Thyroid gland (tissue), 4 donors: Measurements from ENCODE around the gene CLSTN1.

ENCODE experiments used
- CTCF ChIP-seq, 6 experiments: fragments of 200-600 bp in 3 of 6; fragments of 450-650 bp in 3 of 6; sonication (generic) in 3 of 6; IDR thresholded peaks; one replicate each; pipeline ENCODE4 v1.5.1; 2016 to 2019; ENCODE audit warnings: antibody characterized with exemption in 6 of 6, mild to moderate bottlenecking in 2 of 6, inconsistent platforms in 1 of 6, moderate library complexity in 1 of 6
- POLR2A ChIP-seq, 2 donors: fragments of 450-650 bp; IDR thresholded peaks; one replicate each; pipeline ENCODE4 v1.6.1; 2017; ENCODE audit warnings: antibody characterized with exemption in 2 of 2, mild to moderate bottlenecking in 2 of 2, moderate library complexity in 1 of 2

- no peak for TF ChIP-seq CTCF (IDR thresholded peaks at IDR 0.05)
- TF ChIP-seq POLR2A (IDR thresholded peaks at IDR 0.05) = no peak
Observed at GRCh38 chr1:9726905-9727595, 96.7 kb downstream of the CLSTN1 start.
